CD8-positive, alpha-beta memory T cell (primary cell): Measurements from ENCODE around the gene CHD3. TPM values are rescaled to one million over a fixed set of nuclear protein-coding genes. Genes with fewer than 3 reads are reported as not detected.
"Not testable (repeated sequence)": the region's sequence is repeated elsewhere in the genome, so short reads cannot be mapped to it uniquely, and the experiment has no call there.

ENCODE experiments used
- CTCF ChIA-PET: fragments of 350-600 bp; sonication (Branson Sonifier 250); formaldehyde crosslinking; loops from one replicate; lab custom pipeline; 2021; ENCODE audit warnings: antibody characterized with exemption; lab: Charles Lee
- POLR2A ChIA-PET: fragments of 350-600 bp; sonication (Branson Sonifier 250); formaldehyde crosslinking; loops from one replicate; lab custom pipeline; 2021; ENCODE audit warnings: antibody characterized with exemption; lab: Charles Lee
- DNase-seq, 5 donors: peaks; one replicate each; pipeline versions ENCODE4 v3.0.0 to v3.0.0-alpha.2; 2020 to 2022; ENCODE audit warnings: mixed read lengths in 1 of 5
- H3K27ac ChIP-seq: one replicate; pipeline ENCODE4 v1.7.0; 2013; ENCODE audit warnings: low read depth, mild to moderate bottlenecking, low read length, moderate library complexity
- H3K27me3 ChIP-seq: 2 replicates; pipeline ENCODE4 v1.7.0; 2013; ENCODE audit warnings: low read length, mild to moderate bottlenecking; ENCODE audit not compliant: insufficient read depth, poor library complexity, severe bottlenecking
- H3K36me3 ChIP-seq: 2 replicates; pipeline ENCODE4 v1.7.0; 2013; ENCODE audit warnings: mild to moderate bottlenecking, low read length, moderate library complexity; ENCODE audit not compliant: insufficient read depth
- H3K4me1 ChIP-seq: 2 replicates; pipeline ENCODE4 v1.7.0; 2013; ENCODE audit warnings: mild to moderate bottlenecking, low read length, moderate library complexity; ENCODE audit not compliant: insufficient read depth
- H3K4me3 ChIP-seq: 2 replicates; pipeline ENCODE4 v1.7.0; 2013; ENCODE audit warnings: mild to moderate bottlenecking, low read length
- H3K9me3 ChIP-seq: 2 replicates; pipeline ENCODE4 v1.7.0; 2013; ENCODE audit warnings: mild to moderate bottlenecking, low read length
- H3K27ac Mint-ChIP-seq, 8 donors: one replicate each; pipeline ENCODE4 v1.8.0; 2020 to 2021; ENCODE audit warnings: mixed read lengths in 8 of 8, mild to moderate bottlenecking in 6 of 8, inconsistent platforms in 3 of 8, moderate library complexity in 3 of 8
- H3K27me3 Mint-ChIP-seq, 2 donors: one replicate each; pipeline ENCODE4 v1.8.0; 2020 to 2021; ENCODE audit warnings: mixed read lengths in 2 of 2, mild to moderate bottlenecking in 1 of 2, moderate library complexity in 1 of 2
- H3K36me3 Mint-ChIP-seq, 3 donors: one replicate each; pipeline ENCODE4 v1.8.0; 2020 to 2021; ENCODE audit warnings: mixed read lengths in 3 of 3, inconsistent platforms in 1 of 3, mild to moderate bottlenecking in 1 of 3
- H3K4me1 Mint-ChIP-seq, 3 donors: one replicate each; pipeline ENCODE4 v1.8.0; 2020 to 2021; ENCODE audit warnings: mixed read lengths in 3 of 3, inconsistent platforms in 1 of 3, mild to moderate bottlenecking in 1 of 3
- H3K4me3 Mint-ChIP-seq, 7 donors: one replicate each; pipeline ENCODE4 v1.8.0; 2020 to 2021; ENCODE audit warnings: mixed read lengths in 7 of 7, mild to moderate bottlenecking in 6 of 7, moderate library complexity in 4 of 7, inconsistent platforms in 2 of 7
- H3K9me3 Mint-ChIP-seq, 5 donors: one replicate each; pipeline ENCODE4 v1.8.0; 2020 to 2022; ENCODE audit warnings: mixed read lengths in 5 of 5, mild to moderate bottlenecking in 3 of 5, moderate library complexity in 2 of 5, inconsistent platforms in 1 of 5
- polyA plus RNA-seq: library from polyadenylated mRNA; unstranded; fragments of 300-500 nt; fragmentation: Illumina TruSeq; gene quantifications from one replicate; pipeline ENCODE4 v1.2.3, GENCODE V29; 2021
- total RNA-seq, 2 experiments: library from RNA; stranded (reverse); gene quantifications; one replicate each; pipeline ENCODE4 v1.2.3, GENCODE V29; 2021

CHD3 gene
- total and polyA plus RNA-seq, 3 experiments from 2014 or later, result 20.1 to 123 (median 116) TPM

GRCh38 chr17:7859028-7859427 is 29.6 kb upstream of the CHD3 start:
- Histone ChIP-seq H3K27me3 (no peaks in the 10 kb centered on the region), H3K9me3 (no peaks in the 10 kb centered on the region), H3K4me1 (peaks cover 21% of the 10 kb centered on the region), H3K27ac (no peak overlapping the region), H3K4me3 (no peak overlapping the region), H3K36me3 (no peaks in the 10 kb centered on the region)
- no peak for DNase-seq
- ChIA-PET CTCF (interaction anchor here (1.9 to 14.1 kb wide), 3 partner anchors 12 to 130 kb away, joined by 4 to 175 read pairs (median 6); no protein-coding TSS in a partner anchor), POLR2A (interaction anchor here (0.6 kb wide), 1 partner anchor 33 kb away, joined by 7 read pairs; no protein-coding TSS in a partner anchor)
- Mint-ChIP-seq H3K4me1 (peaks cover 5 to 10% (median 7%) of the 10 kb centered on the region in 3 donors), H3K9me3 (no peaks in the 10 kb centered on the region), H3K36me3 (peaks cover 0 to 18% (median 0%) of the 10 kb centered on the region in 3 donors), H3K27ac (peak overlapping the region in 3 of 8 donors; percentile 49 to 76 (median 54)), H3K4me3 (peak overlapping the region in 1 of 7 donors; percentile 49), H3K27me3 (no peaks in the 10 kb centered on the region)

- H3K27me3 ChIP-seq, result no peaks in the 10 kb centered on the region
- H3K4me3 ChIP-seq, result no peak overlapping the region
- no peak overlapping the region for H3K4me3 Mint-ChIP-seq
- no peaks in the 10 kb centered on the region for H3K9me3 ChIP-seq
- H3K4me1 ChIP-seq, result peaks cover 17% of the 10 kb centered on the region
- no peaks in the 10 kb centered on the region for H3K27me3 Mint-ChIP-seq
- ChIA-PET POLR2A (interaction anchor here (0.7 kb wide), 2 partner anchors 11 to 175 kb away, joined by 3 to 5 read pairs; no protein-coding TSS in a partner anchor), CTCF (interaction anchor here (0.7 to 14.1 kb wide), 24 partner anchors 11 to 367 kb away, joined by 3 to 175 read pairs (median 4); partner anchors contain the start of gene RNF227)
- no peaks in the 10 kb centered on the region for H3K9me3 Mint-ChIP-seq
- H3K36me3 Mint-ChIP-seq, result peaks cover 0 to 14% (median 5%) of the 10 kb centered on the region in 3 donors
- peak in 4 of 5 donors; percentile 49 to 70 (median 60) for DNase-seq
- H3K27ac ChIP-seq, result no peak overlapping the region
- peaks cover 17 to 18% (median 17%) of the 10 kb centered on the region in 3 donors for H3K4me1 Mint-ChIP-seq
- peak overlapping the region in 3 of 8 donors; percentile 12 to 58 (median 40) for H3K27ac Mint-ChIP-seq
- no peaks in the 10 kb centered on the region for H3K36me3 ChIP-seq
Observed at GRCh38 chr17:7862692-7863437, 25.7 kb upstream of the CHD3 start.

GRCh38 chr17:7864384-7864783 is 24.2 kb upstream of the CHD3 start:
- H3K9me3 Mint-ChIP-seq, result not testable (repeated sequence)

GRCh38 chr17:7864995-7865650 is 23.5 kb upstream of the CHD3 start:
- H3K4me1 ChIP-seq, result peaks cover 19% of the 10 kb centered on the region
- Mint-ChIP-seq H3K27me3 (no peaks in the 10 kb centered on the region), H3K27ac (peak overlapping the region in 1 of 8 donors; percentile 17), H3K9me3 (no peaks in the 10 kb centered on the region), H3K4me3 (no peak overlapping the region), H3K36me3 (peaks cover 0 to 10% (median 5%) of the 10 kb centered on the region in 3 donors), H3K4me1 (peaks cover 24 to 34% (median 30%) of the 10 kb centered on the region in 3 donors)
- H3K27me3 ChIP-seq, result no peaks in the 10 kb centered on the region
- no peaks in the 10 kb centered on the region for H3K36me3 ChIP-seq
- no peak overlapping the region for H3K4me3 ChIP-seq
- DNase-seq, result no peak
- POLR2A ChIA-PET, result interaction anchor here (0.6 kb wide), 1 partner anchor 258 kb away, joined by 5 read pairs; no protein-coding TSS in a partner anchor
- CTCF ChIA-PET, result interaction anchor here (0.7 to 14.1 kb wide), 8 partner anchors 8 to 291 kb away, joined by 3 to 175 read pairs (median 6); no protein-coding TSS in a partner anchor
- no peak overlapping the region for H3K27ac ChIP-seq
- H3K9me3 ChIP-seq, result no peaks in the 10 kb centered on the region

More at GRCh38 chr17:7864384-7864783, 24.2 kb upstream of the CHD3 start:
- not testable (repeated sequence) for H3K4me3 ChIP-seq, H3K27me3 ChIP-seq, H3K9me3 ChIP-seq, H3K4me3 Mint-ChIP-seq, H3K27ac ChIP-seq, DNase-seq, H3K27me3 Mint-ChIP-seq, H3K36me3 ChIP-seq
- CTCF ChIA-PET, result interaction anchor here (1.1 to 14.1 kb wide), 10 partner anchors 8 to 192 kb away, joined by 3 to 175 read pairs (median 6); no protein-coding TSS in a partner anchor
- Mint-ChIP-seq H3K36me3 (peaks cover 0 to 14% (median 5%) of the 10 kb centered on the region in 3 donors), H3K27ac (peak overlapping the region in 1 of 8 donors; percentile 10), H3K4me1 (peaks cover 28 to 30% (median 30%) of the 10 kb centered on the region in 3 donors)
- POLR2A ChIA-PET, result interaction anchor here (0.7 to 0.9 kb wide), 2 partner anchors 21 to 46 kb away, joined by 3 to 5 read pairs; no protein-coding TSS in a partner anchor
- H3K4me1 ChIP-seq, result peaks cover 19% of the 10 kb centered on the region

GRCh38 chr17:7867881-7868329 is 20.7 kb upstream of the CHD3 start:
- Histone ChIP-seq H3K4me1 (peaks cover 19% of the 10 kb centered on the region), H3K27me3 (no peaks in the 10 kb centered on the region), H3K27ac (no peak overlapping the region), H3K9me3 (no peaks in the 10 kb centered on the region), H3K4me3 (no peak overlapping the region), H3K36me3 (no peaks in the 10 kb centered on the region)
- peak overlapping the region; percentile 59 to 93 (median 82) for H3K27ac Mint-ChIP-seq
- no peaks in the 10 kb centered on the region for H3K9me3 Mint-ChIP-seq
- POLR2A ChIA-PET, result no interaction called here
- H3K27me3 Mint-ChIP-seq, result no peaks in the 10 kb centered on the region
- peak overlapping the region; percentile 10 to 76 (median 64) for H3K4me3 Mint-ChIP-seq
- peaks cover 0 to 16% (median 9%) of the 10 kb centered on the region in 3 donors for H3K36me3 Mint-ChIP-seq
- peaks cover 23 to 34% (median 25%) of the 10 kb centered on the region in 3 donors for H3K4me1 Mint-ChIP-seq
- peak in 2 of 5 donors; percentile 19 to 27 for DNase-seq
- CTCF ChIA-PET, result interaction anchor here (1.2 to 14.1 kb wide), 4 partner anchors 17 to 121 kb away, joined by 3 to 175 read pairs (median 4); no protein-coding TSS in a partner anchor

GRCh38 chr17:7873051-7873450 is 15.5 kb upstream of the CHD3 start:
- no peaks in the 10 kb centered on the region for H3K9me3 ChIP-seq
- no peaks in the 10 kb centered on the region for H3K27me3 Mint-ChIP-seq
- ChIA-PET POLR2A (no interaction called here), CTCF (no interaction called here)
- no peaks in the 10 kb centered on the region for H3K27me3 ChIP-seq
- H3K36me3 Mint-ChIP-seq, result peaks cover 0 to 34% (median 11%) of the 10 kb centered on the region in 3 donors
- H3K4me3 Mint-ChIP-seq, result no peak overlapping the region
- H3K36me3 ChIP-seq, result no peaks in the 10 kb centered on the region
- DNase-seq, result no peak
- no peaks in the 10 kb centered on the region for H3K9me3 Mint-ChIP-seq
- no peak overlapping the region for H3K27ac ChIP-seq
- H3K4me1 ChIP-seq, result peaks cover 11% of the 10 kb centered on the region
- no peak overlapping the region for H3K4me3 ChIP-seq
- H3K27ac Mint-ChIP-seq, result peak overlapping the region in 4 of 8 donors; percentile 35 to 72 (median 72)
- peaks cover 21 to 35% (median 22%) of the 10 kb centered on the region in 3 donors for H3K4me1 Mint-ChIP-seq

- no peak overlapping the region for H3K4me3 ChIP-seq
- no peak for DNase-seq
- ChIA-PET CTCF (interaction anchor here (1.2 kb wide), 1 partner anchor 9 kb away, joined by 3 read pairs; no protein-coding TSS in a partner anchor), POLR2A (no interaction called here)
- Mint-ChIP-seq H3K4me3 (no peak overlapping the region), H3K27me3 (no peaks in the 10 kb centered on the region), H3K4me1 (peaks cover 11 to 19% (median 12%) of the 10 kb centered on the region in 3 donors), H3K27ac (peak overlapping the region in 5 of 8 donors; percentile 0 to 81 (median 29)), H3K9me3 (no peaks in the 10 kb centered on the region), H3K36me3 (peaks cover 0 to 40% (median 11%) of the 10 kb centered on the region in 3 donors)
- no peaks in the 10 kb centered on the region for H3K36me3 ChIP-seq
- H3K27ac ChIP-seq, result no peak overlapping the region
- no peaks in the 10 kb centered on the region for H3K9me3 ChIP-seq
- H3K27me3 ChIP-seq, result no peaks in the 10 kb centered on the region
- H3K4me1 ChIP-seq, result peaks cover 13% of the 10 kb centered on the region
Observed at GRCh38 chr17:7875804-7876370, 12.7 kb upstream of the CHD3 start.
